HG02798 (cell line): ENCODE measurements around the gene NOB1.
"Not testable (repeated sequence)": the region's sequence is repeated elsewhere in the genome, so short reads cannot be mapped to it uniquely, and the experiment has no call there.

ENCODE experiments used
- ATAC-seq: cut with Tn5 transposase; IDR thresholded peaks from one replicate; pipeline ENCODE4 v1.9.1; 2021; ENCODE audit warnings: mild to moderate bottlenecking; ENCODE audit not compliant: unreplicated experiment, poor library complexity

Gene NOB1

DNA sequence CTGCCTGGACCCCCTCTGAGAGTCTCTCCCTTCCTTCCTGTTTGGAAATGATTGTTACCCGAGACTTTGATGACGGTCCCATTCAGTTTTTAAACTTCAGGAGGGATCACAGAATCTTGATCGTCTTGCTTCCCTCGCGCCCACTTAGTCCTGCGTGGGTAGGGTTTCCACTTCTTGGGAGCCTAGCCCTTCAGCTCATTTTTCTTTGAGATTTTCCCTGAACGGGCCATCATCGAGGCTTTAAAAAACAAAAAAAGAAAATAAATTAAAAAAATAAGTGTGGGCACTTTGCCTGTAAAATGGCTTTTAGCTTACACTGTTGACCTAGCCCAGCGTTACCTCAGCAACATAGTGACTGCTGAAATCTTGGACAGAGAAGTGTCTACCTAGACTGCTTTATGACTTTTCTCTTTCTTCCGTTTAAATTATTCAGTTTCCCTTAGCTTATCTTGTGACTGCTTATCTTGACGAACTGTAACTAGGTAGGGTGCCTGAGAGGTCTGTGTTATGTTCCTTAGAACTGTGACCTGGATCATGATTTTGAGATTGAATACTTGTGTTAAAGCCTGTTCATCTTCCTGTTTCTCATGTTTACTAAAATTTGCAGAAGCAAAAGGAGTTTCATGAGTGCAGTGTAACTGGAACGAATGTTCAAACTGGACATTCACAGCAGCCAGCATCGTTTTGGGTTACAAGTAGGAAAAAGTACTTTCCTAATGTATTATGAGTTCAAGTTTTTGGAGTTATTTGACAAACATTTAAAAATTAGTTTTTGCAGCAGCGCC lies 8.3 kb upstream of the NOB1 start:
- peak; percentile 7 for ATAC-seq

- peak; percentile 93 for ATAC-seq
Observed at GRCh38 chr16:69761983-69762813, 7.5 kb upstream of the NOB1 start, which contains the start of gene WWP2. TSS of gene WWP2 (plus strand) at chr16:69762332. CDS start at chr16:69787011, 24,679 bp downstream.

GRCh38 chr16:69757375-69757774 lies 2.6 kb upstream of the NOB1 start:
- not testable (repeated sequence) for ATAC-seq

DNA sequence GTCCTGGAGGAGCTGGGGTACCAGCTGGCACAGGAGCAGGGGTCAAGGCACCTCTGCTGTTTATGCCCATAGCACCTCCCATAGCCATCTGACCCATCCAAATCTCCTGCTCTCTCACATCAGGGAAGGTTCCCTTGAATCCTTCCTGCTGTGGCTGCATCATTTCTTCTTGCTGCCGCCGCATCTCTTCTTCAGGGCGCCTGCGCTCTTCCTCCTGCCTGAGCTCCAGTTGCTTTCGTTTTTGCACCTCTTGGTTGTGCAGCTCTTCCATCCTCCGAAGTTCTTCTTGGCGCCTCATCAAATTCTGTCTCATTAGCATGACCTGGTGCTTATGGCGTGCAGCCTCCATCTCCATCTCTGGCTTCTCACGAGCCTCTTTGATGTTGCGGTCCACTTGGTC lies 2.0 kb upstream of the NOB1 start:
- ATAC-seq, result no peak

DNA sequence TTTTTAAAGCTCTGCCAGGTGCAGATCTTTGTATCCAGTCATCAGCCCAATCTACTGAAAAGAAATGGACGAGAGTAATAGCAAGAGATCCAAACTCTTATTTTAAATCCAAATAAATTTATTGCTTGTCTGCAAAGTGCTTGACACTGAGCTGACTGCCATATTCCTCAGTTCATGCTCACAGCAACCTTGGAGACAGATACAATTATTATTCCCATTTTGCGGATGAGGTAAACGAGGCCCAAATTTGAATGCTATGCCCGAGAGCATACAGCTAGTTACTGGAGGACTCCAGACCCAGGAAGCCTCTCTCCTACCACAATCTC lies 620 bp downstream of the NOB1 start:
- no peak for ATAC-seq

GRCh38 chr16:69748694-69749345 lies 5.9 kb downstream of the NOB1 start:
- ATAC-seq, result no peak

GRCh38 chr16:69747115-69747514 lies 7.6 kb downstream of the NOB1 start:
- no peak for ATAC-seq

DNA sequence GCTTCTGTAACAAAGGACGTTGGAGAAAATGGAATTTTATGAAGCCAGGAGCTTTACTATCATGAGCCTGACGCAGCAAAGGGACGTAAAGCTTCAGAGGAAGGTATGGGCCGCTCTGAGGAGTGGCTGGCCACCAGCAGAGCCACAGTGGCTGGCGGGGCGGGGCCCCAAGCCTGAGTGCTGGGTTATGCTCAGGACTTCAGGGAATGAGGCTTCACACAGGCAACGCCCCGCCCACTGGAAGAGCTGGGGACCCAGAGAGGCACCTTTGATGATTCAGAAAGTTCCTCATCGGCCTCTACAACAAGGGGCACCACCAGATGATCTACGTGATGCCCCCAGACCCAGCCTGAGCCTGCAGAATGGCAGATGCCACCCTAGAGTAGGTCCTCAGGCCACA lies 8.8 kb downstream of the NOB1 start:
- ATAC-seq, result no peak

DNA sequence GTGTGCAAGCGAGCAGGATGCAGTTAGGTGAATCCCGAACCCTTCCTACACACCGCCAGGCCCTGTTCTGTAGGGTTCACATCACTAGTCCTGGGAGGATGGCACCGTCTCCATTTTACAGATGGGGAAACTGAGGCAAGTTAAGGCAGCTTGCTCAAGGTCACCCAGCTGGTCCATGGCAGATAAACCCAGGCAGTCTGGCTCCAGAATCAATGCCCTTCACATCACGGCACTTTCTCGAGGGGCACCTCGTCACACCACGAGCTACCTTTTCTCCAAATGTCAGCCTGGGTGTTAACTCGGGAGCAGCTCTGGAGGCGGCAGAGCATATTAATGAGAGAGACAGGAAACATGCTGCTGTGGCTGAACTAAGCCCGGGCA lies 9.5 kb downstream of the NOB1 start:
- ATAC-seq, result no peak

GRCh38 chr16:69744363-69745231 lies 10.1 kb downstream of the NOB1 start:
- no peak for ATAC-seq

DNA sequence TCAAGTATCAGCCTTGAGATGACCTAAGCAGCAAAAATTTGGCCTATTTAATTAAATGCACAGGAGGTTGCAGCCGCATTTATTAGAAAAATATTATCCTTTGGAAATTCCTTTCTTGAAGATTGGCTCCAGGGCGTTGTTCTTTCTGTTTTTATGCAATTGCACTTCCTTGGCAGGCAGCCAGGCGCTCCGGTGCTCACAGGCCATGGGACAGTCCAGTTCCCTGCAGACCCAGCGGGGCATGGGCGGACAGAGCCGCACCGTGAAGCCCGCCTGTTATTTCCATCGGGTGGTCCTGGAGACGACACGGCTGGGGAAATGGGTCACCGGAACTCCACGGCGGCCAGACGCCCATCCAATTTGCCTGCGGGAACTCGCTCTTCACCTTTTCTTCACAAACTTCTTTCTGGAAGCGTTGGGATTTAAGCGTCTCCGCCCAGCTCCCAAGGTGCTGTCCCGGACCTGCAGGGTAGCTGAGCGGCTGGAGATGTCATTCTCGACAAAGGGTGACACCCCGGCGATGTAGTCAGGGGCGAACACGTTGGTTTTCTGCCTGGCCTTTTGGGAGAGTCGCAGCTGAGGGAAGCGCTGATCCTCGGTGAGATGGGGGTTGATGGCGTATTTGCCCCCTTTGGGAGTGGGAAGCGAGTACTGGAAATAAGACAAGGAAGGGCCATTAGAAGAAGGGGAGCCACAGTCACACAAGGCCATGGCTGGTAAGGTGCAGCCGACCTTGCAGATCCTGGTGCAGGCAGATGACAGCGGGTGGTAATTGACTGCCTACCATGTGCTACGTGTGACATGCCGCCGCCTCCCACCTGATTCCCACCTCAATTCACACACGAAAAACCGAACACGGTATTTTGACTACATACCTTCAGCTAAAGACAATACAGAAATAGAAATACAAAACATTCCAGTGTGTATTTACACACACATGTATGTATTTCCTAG lies 12.5 kb downstream of the NOB1 start:
- no peak for ATAC-seq

- no peak for ATAC-seq
Observed at GRCh38 chr16:69741519-69741918, 13.2 kb downstream of the NOB1 start.

- no peak for ATAC-seq
Observed at GRCh38 chr16:69732101-69732500, 22.6 kb downstream of the NOB1 start.

DNA sequence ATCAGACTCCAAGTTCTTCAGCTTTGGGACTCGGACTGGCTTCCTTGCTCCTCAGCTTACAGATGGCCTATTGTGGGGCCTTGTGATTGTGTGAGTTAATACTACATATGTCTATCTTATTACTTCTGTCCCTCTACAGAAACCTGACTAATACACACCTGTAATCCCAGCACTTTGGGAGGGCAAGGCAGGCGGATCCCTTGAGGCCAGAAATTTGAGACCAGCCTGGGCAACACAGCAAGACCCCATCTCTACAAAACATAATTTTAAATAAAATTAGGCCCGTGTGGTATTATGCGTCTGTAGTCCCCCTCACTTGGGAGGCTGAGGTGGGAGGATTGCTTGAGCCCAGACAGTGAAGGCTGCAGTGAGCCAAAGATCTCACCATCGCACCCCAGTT lies 23.4 kb downstream of the NOB1 start:
- not testable (repeated sequence) for ATAC-seq

DNA sequence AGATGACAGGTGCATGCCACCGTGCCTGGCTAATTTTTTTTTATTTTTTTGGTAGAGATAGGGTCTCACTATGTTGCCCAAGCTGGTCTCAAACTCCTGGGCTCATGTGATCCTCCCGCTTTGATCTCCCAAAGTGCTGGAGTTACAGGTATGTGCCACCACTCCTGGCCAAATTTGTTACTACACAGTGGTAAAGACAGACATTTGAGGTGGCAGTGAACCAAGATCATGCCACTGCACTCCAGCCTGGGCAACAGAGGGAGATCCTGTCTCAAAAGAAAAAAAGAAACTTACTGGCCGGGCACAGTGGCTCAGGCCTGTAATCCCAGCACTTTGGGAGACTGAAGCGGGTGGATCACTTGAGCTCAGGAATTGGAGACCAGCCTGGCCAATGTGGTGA lies 25.7 kb downstream of the NOB1 start:
- ATAC-seq, result not testable (repeated sequence)

- no peak for ATAC-seq
Observed at GRCh38 chr16:69727916-69728270, 26.8 kb downstream of the NOB1 start.

DNA sequence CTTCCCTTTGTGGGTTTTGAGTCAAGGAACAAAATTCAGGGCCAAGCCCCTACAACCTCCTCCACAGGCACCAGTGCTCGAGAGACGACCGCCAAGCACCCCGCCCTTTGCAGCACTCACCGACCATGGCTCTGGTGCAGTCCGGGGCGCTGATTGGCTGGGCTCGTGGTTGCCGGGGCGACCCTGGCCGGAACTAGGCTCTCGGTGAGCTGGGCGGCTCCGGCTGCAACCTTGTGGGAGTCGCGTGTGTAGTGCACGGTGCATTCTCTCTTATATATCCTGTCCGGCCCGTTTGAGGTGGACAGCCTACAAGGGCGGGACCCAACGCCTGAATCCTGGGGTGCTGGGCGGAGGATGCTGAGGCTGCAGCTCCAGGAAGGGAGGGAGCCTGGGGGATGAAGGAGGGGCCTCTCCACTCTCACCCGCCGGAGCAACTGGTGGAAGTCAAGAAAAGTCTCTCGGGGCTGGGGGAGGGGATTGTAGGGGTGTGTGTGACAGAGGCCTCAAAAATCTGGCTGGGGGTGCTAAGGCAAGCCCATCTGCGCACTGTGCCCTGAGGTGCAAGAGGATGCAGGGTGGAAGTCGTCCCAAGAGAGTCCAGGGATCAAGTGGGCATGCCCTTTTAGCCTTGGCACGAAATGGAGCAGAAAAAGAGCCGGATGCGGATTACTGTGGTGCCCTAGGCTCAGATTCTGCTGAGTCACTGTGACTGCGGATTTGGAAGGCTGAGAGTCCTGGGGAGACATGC lies 28.2 kb downstream of the NOB1 start, which contains the start of gene NQO1:
TSS of gene NQO1 (minus strand) at position 248 of the 748 bp plus-strand sequence. CDS start at position 127, 121 bp downstream.
- ATAC-seq, result peak; percentile 99
